Measurements from ENCODE around the gene KNDC1.

KNDC1 gene

GRCh38 chr10:133209117-133209516 is 49.1 kb downstream of the KNDC1 start:
- TF ChIP-seq POLR2AphosphoS5 (IDR thresholded peaks at IDR 0.05; ENCODE audit: low read depth, low read length) (no peak), REST (IDR thresholded peaks at IDR 0.05; ENCODE audit: insufficient read depth in 1 of 2, low read depth in 2 of 2, low read length in 2 of 2) (no peak), FOXP2 (optimal IDR thresholded peaks at IDR 0.05; ENCODE audit: borderline replicate concordance, extremely low read depth, extremely low read length, insufficient read depth) (no peak), TAF1 (IDR thresholded peaks at IDR 0.05; ENCODE audit: borderline replicate concordance, insufficient read depth, low read length) (no peak), SIN3A (IDR thresholded peaks at IDR 0.05; ENCODE audit: borderline replicate concordance, insufficient read depth, low read length) (no peak)

- no peak for TF ChIP-seq REST (IDR thresholded peaks at IDR 0.05; ENCODE audit: insufficient read depth in 1 of 2, low read depth in 2 of 2, low read length in 2 of 2)
- TF ChIP-seq POLR2AphosphoS5 (IDR thresholded peaks at IDR 0.05; ENCODE audit: low read depth, low read length), result no peak
- no peak for TF ChIP-seq FOXP2 (optimal IDR thresholded peaks at IDR 0.05; ENCODE audit: borderline replicate concordance, extremely low read depth, extremely low read length, insufficient read depth)
- no peak for TF ChIP-seq TAF1 (IDR thresholded peaks at IDR 0.05; ENCODE audit: borderline replicate concordance, insufficient read depth, low read length)
- no peak for TF ChIP-seq SIN3A (IDR thresholded peaks at IDR 0.05; ENCODE audit: borderline replicate concordance, insufficient read depth, low read length)
These were observed 49.6 kb downstream of the KNDC1 start for GRCh38 chr10:133209641-133210040.

DNA sequence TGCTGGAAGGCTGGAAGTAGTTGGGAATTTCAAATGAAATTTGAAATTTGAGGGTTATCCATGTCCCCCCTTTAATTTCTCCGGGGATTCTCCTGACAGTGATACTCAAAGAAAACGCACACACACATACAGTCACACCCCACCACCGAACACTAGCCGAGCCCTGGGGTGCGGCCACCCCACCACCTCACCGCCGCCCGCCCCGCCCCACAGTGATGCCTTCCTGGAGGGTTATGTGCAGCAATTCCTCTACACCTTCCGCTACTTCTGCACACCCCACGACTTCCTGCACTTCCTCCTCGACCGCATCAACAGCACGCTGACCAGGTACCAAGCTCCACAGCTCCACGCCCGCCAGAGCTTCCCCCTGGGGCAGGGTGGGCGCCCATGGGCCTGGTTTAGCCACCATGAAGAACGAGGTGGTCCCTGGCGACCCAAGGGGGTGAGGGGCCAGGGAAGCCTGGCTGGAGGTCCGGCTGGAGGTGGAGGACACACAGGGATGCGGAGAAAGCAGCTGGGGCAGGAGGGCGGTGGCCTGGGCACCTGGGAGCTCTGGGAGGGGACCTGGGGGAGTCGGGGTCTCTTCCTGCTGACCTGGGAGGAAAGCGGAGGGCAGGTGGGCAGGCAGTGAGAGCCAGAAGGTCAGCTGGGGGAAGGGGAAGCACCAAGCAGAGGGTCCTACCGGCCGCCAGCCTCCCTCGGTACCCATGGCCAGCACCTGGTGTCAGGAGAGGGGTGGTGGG is 50.5 kb downstream of the KNDC1 start:
- TF ChIP-seq SIN3A (IDR thresholded peaks at IDR 0.05; ENCODE audit: borderline replicate concordance, insufficient read depth, low read length) (no peak), POLR2AphosphoS5 (IDR thresholded peaks at IDR 0.05; ENCODE audit: low read depth, low read length) (no peak), FOXP2 (optimal IDR thresholded peaks at IDR 0.05; ENCODE audit: borderline replicate concordance, extremely low read depth, extremely low read length, insufficient read depth) (no peak), TAF1 (IDR thresholded peaks at IDR 0.05; ENCODE audit: borderline replicate concordance, insufficient read depth, low read length) (no peak), REST (IDR thresholded peaks at IDR 0.05; ENCODE audit: insufficient read depth in 1 of 2, low read depth in 2 of 2, low read length in 2 of 2) (no peak)

- TF ChIP-seq FOXP2 (optimal IDR thresholded peaks at IDR 0.05; ENCODE audit: borderline replicate concordance, extremely low read depth, extremely low read length, insufficient read depth) (no peak), TAF1 (IDR thresholded peaks at IDR 0.05; ENCODE audit: borderline replicate concordance, insufficient read depth, low read length) (no peak), REST (IDR thresholded peaks at IDR 0.05; ENCODE audit: insufficient read depth in 1 of 2, low read depth in 2 of 2, low read length in 2 of 2) (no peak), SIN3A (IDR thresholded peaks at IDR 0.05; ENCODE audit: borderline replicate concordance, insufficient read depth, low read length) (no peak), POLR2AphosphoS5 (IDR thresholded peaks at IDR 0.05; ENCODE audit: low read depth, low read length) (no peak)
These were observed 51.3 kb downstream of the KNDC1 start for GRCh38 chr10:133211141-133211830.
